ENCODE results near the gene TEX2.

The TEX2 gene
- 32.6 to 41.5 (median 37.5) reads per million in 4 experiments for total RNA-seq

GRCh38 chr17:64263000-64263766, at the start of gene TEX2:
TSS of gene TEX2 (minus strand) at chr17:64263260. CDS start at chr17:64214217, 49,043 bp downstream.
- DNase-seq, result peak; percentile 77

GRCh38 chr17:64309710-64310109, 46.6 kb upstream of the TEX2 start:
- no peak for DNase-seq

- no peak for DNase-seq
These were observed 46.0 kb upstream of the TEX2 start for GRCh38 chr17:64309021-64309420.

GRCh38 chr17:64306850-64307463, 43.9 kb upstream of the TEX2 start:
- DNase-seq, result peak; percentile 62

- DNase-seq, result no peak
These were observed 41.5 kb upstream of the TEX2 start for GRCh38 chr17:64304551-64304950.

- DNase-seq, result no peak
These were observed 37.6 kb upstream of the TEX2 start for GRCh38 chr17:64300699-64300965.

- no peak for DNase-seq
These were observed 34.5 kb upstream of the TEX2 start for GRCh38 chr17:64297467-64298088.

GRCh38 chr17:64296246-64296645, 33.2 kb upstream of the TEX2 start:
- DNase-seq, result no peak

- DNase-seq, result no peak
These were observed 32.1 kb upstream of the TEX2 start for GRCh38 chr17:64295146-64295545.

GRCh38 chr17:64291268-64291851, 28.3 kb upstream of the TEX2 start:
- DNase-seq, result no peak

GRCh38 chr17:64289741-64290141, 26.7 kb upstream of the TEX2 start:
- DNase-seq, result no peak

GRCh38 chr17:64282753-64283080, 19.7 kb upstream of the TEX2 start:
- no peak for DNase-seq

GRCh38 chr17:64281962-64282752, 19.1 kb upstream of the TEX2 start:
- peak; percentile 13 for DNase-seq

- no peak for DNase-seq
These were observed 15.6 kb upstream of the TEX2 start for GRCh38 chr17:64278614-64279013.

GRCh38 chr17:64277831-64278562, 14.9 kb upstream of the TEX2 start:
- no peak for DNase-seq

GRCh38 chr17:64276961-64277505, 14.0 kb upstream of the TEX2 start:
- DNase-seq, result no peak

GRCh38 chr17:64275016-64275415, 12.0 kb upstream of the TEX2 start:
- DNase-seq, result no peak

GRCh38 chr17:64273006-64273405, 9.9 kb upstream of the TEX2 start:
- no peak for DNase-seq

GRCh38 chr17:64270885-64271284, 7.8 kb upstream of the TEX2 start:
- no peak for DNase-seq

GRCh38 chr17:64269687-64270649, 6.9 kb upstream of the TEX2 start:
- DNase-seq, result no peak

- DNase-seq, result no peak
These were observed 1.8 kb upstream of the TEX2 start for GRCh38 chr17:64264891-64265290.

All from effector CD8-positive, alpha-beta T cell (primary cell).